Mononuclear cell (primary cell): ENCODE results near the gene GVQW3. TPM values are rescaled to one million over a fixed set of nuclear protein-coding genes. Genes with fewer than 3 reads are reported as not detected.

Source experiments
- H3K27me3 ChIP-seq: 2 replicates; pipeline ENCODE4 v1.6.0; 2011; ENCODE audit warnings: low read length, control low read depth; ENCODE audit not compliant: insufficient read depth
- H3K4me1 ChIP-seq: 2 replicates; pipeline ENCODE4 v1.5.1; 2011; ENCODE audit warnings: mild to moderate bottlenecking, low read length, control low read depth; ENCODE audit not compliant: insufficient read depth
- H3K4me3 ChIP-seq: 2 replicates; pipeline ENCODE4 v1.5.1; 2011; ENCODE audit warnings: mild to moderate bottlenecking, low read length, moderate library complexity
- H3K9me3 ChIP-seq: 2 replicates; pipeline ENCODE4 v1.5.1; 2011; ENCODE audit warnings: low read depth, mild to moderate bottlenecking, control low read depth, low read length
- total RNA-seq: library from RNA; depleted of rRNA; stranded (reverse); fragments of >200 nt; gene quantifications from one replicate; pipeline ENCODE4 v1.2.3, GENCODE V29; 2012

Gene GVQW3
- total RNA-seq, 1 donor: 1.7 TPM

- Histone ChIP-seq H3K9me3 (no peaks in the 10 kb centered on the region), H3K4me3 (no peak overlapping the region), H3K27me3 (no peaks in the 10 kb centered on the region), H3K4me1 (peaks cover 17% of the 10 kb centered on the region)
These were observed 67.4 kb downstream of the GVQW3 start for GRCh38 chr11:76448506-76448905.

DNA sequence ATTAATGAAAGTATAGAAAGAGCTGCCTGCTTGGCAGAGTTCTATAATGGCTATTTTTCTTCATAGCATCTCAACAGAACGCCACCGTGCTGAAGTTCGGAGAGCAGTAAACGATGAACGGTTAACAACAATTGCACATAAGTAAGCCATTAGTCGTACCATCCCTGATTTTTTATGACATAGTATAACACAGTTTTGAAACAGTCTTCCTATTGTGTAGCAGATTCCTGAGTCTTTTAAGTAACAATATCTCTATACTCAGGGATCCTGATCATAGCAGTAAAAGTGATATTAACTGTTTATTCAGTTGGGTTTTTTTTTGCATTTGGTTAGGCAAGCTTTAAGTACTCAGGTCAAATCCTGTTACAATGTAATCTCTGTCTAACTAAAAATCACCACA is 72.1 kb downstream of the GVQW3 start:
- H3K9me3 ChIP-seq: no peaks in the 10 kb centered on the region

DNA sequence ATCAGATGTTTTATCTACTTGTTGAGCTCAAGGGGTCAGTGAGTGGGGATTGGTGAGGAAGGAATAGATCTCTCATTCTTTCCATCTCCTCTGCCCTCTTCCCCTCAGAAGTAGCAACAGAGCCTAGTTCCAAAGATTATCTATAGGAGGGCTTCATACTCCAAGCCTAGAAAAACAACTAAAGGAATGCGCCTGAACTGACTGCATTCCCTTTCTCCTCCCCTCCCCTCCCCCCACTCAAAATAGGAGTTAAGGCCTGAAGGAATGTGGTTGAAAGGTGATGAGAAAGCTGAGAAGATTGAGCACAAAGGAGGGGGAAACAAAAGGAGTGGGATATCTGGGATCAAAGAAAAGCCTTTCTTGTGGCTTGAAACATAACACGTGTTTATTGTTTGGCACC is 74.2 kb downstream of the GVQW3 start:
- H3K4me3 ChIP-seq: no peak overlapping the region
- H3K9me3 ChIP-seq: no peaks in the 10 kb centered on the region
- no peaks in the 10 kb centered on the region for H3K4me1 ChIP-seq

More for the DNA sequence above, 72.1 kb downstream of the GVQW3 start:
- H3K27me3 ChIP-seq: no peaks in the 10 kb centered on the region
- H3K4me1 ChIP-seq: no peaks in the 10 kb centered on the region
- no peak overlapping the region for H3K4me3 ChIP-seq

DNA sequence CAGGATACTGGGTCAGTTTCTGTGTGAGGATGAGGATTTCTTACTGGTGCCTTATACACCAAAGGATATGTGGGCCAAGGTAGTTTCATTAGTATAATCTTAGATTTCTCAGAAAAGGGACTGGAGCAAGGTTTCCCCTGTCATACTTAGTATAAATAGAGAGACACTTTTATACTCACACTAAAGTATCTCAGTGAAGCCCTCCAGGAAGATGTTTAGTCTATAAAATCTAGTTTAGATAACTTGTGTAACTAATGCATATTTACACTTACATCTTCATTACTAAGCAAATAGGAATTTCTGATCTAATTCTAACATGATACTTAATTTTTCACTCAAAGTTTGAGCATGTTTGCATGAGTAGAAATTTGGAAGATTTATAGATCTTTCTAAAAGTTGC is 74.8 kb downstream of the GVQW3 start:
- Histone ChIP-seq H3K4me1 (peaks cover 4% of the 10 kb centered on the region), H3K27me3 (no peaks in the 10 kb centered on the region), H3K4me3 (no peak overlapping the region), H3K9me3 (no peaks in the 10 kb centered on the region)

More for the DNA sequence above, 74.2 kb downstream of the GVQW3 start:
- H3K27me3 ChIP-seq: no peaks in the 10 kb centered on the region

DNA sequence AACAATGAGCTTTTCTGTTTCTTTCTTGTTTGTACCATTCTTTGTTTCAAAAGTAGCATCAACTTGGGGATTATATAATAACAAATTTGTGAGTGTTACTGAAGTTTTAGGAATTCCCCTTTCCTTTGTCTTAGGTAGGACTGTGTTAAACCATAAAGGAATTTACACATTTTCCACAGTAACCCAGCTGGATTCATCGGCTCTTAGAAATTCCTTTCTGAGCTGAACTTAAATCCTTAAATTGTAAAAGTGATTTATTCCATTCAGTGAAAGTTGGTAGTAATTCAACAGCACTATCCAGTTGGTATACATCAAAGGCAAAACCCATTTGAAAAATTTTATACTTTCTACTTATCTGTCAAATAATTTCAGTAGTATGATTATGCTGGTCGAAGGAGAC is 75.4 kb downstream of the GVQW3 start:
- Histone ChIP-seq H3K4me1 (peaks cover 4% of the 10 kb centered on the region), H3K27me3 (no peaks in the 10 kb centered on the region), H3K4me3 (no peak overlapping the region), H3K9me3 (no peaks in the 10 kb centered on the region)

Other genes starting within 250 kb of the GVQW3 start
- 0.94 TPM for gene WNT11, start 174.8 kb upstream of the GVQW3 start, total RNA-seq
- 87.3 TPM for gene THAP12, start 191 bp upstream of the GVQW3 start, total RNA-seq
- 25.6 TPM for gene EMSY, start 63.7 kb downstream of the GVQW3 start, total RNA-seq